Activated CD4-positive, alpha-beta T cell treated with anti-CD3 and anti-CD28 coated beads, Interleukin-2, amount 10 ng/mL, durations not matched to agents 24 days and 14 days (primary cell): ENCODE measurements around the gene STX8. TPM values are rescaled to one million over a fixed set of nuclear protein-coding genes. Genes with fewer than 3 reads are reported as not detected.
A peak's percentile ranks its signal among the peaks of the same experiment; 100 is the strongest.
"Not testable (repeated sequence)": the region's sequence is repeated elsewhere in the genome, so short reads cannot be mapped to it uniquely, and the experiment has no call there.

ENCODE experiments used
- DNase-seq: peaks from one replicate; pipeline ENCODE4 v3.0.0; 2022
- H3K27ac Mint-ChIP-seq: one replicate; pipeline ENCODE4 v1.8.0; 2022; ENCODE audit warnings: mild to moderate bottlenecking, mixed read lengths
- H3K27me3 Mint-ChIP-seq: one replicate; pipeline ENCODE4 v1.8.0; 2022; ENCODE audit warnings: mixed read lengths
- H3K36me3 Mint-ChIP-seq: one replicate; pipeline ENCODE4 v1.8.0; 2022; ENCODE audit warnings: low read depth, mild to moderate bottlenecking, mixed read lengths
- H3K4me1 Mint-ChIP-seq: one replicate; pipeline ENCODE4 v1.8.0; 2021; ENCODE audit warnings: mixed read lengths
- H3K4me3 Mint-ChIP-seq: one replicate; pipeline ENCODE4 v1.8.0; 2022; ENCODE audit warnings: mild to moderate bottlenecking, moderate library complexity, mixed read lengths
- H3K9me3 Mint-ChIP-seq: one replicate; pipeline ENCODE4 v1.8.0; 2021; ENCODE audit warnings: mixed read lengths
- intact Hi-C: fragments of 100-400 bp; cut with micrococcal nuclease; formaldehyde crosslinking; loops from one replicate; pipeline ENCODE4 v1.15.1; 2023
- total RNA-seq: library from RNA; stranded (reverse); gene quantifications from 2 replicates; pipeline ENCODE4 v1.2.3, GENCODE V29; 2022

STX8 gene
- total RNA-seq, 1 donor from 2014 or later: 45.9 TPM

DNA sequence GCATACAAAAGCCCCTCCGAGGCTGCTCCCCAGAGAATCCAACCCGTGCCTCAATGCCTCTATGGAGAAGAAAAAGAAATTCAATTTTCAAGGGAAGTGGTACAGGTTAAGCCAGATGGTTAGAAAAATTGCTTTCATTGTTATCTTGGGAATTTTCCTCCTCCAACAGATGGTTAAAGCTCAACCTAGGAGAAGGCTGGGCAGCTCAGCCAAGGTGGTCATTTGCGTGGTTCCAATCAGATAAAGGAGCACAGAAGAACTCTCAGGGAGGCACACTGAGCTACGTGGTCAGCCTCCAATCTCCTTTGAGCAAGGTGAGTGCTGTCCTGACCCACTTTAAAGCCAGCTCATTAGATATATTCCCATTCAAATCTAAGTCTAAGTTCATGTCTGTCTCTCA lies 106.7 kb downstream of the STX8 start:
- H3K36me3 Mint-ChIP-seq: peaks cover 2% of the 10 kb centered on the region
- H3K27me3 Mint-ChIP-seq: no peaks in the 10 kb centered on the region
- intact Hi-C loops: no loop called here
- H3K9me3 Mint-ChIP-seq: no peaks in the 10 kb centered on the region
- H3K27ac Mint-ChIP-seq: peak overlapping the region; percentile 35
- no peak overlapping the region for H3K4me3 Mint-ChIP-seq
- peaks cover 28% of the 10 kb centered on the region for H3K4me1 Mint-ChIP-seq
- no peak for DNase-seq

DNA sequence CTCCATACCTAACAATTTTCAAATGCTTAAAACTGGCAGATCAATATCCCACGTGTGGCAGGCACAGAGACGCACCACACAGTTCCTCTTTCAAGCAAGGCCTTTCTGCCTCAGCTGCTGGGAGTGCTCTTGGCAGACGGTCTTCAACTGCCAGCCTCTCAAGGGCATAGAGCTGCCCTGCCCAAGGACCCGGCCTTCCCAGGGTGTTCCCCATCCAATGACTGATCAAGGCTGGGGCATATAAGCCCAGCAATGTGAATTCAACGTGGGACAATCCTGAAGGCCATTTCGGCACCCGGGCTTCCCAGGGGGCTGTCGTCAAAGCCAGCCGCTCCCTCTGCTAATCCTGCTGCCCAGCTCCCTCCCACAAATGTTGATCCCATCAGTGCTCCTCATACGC lies 107.1 kb downstream of the STX8 start:
- Mint-ChIP-seq H3K4me1 (peaks cover 28% of the 10 kb centered on the region), H3K36me3 (peaks cover 2% of the 10 kb centered on the region), H3K27me3 (no peaks in the 10 kb centered on the region), H3K27ac (no peak overlapping the region), H3K9me3 (no peaks in the 10 kb centered on the region), H3K4me3 (no peak overlapping the region)
- DNase-seq: no peak
- intact Hi-C loops: no loop called here

DNA sequence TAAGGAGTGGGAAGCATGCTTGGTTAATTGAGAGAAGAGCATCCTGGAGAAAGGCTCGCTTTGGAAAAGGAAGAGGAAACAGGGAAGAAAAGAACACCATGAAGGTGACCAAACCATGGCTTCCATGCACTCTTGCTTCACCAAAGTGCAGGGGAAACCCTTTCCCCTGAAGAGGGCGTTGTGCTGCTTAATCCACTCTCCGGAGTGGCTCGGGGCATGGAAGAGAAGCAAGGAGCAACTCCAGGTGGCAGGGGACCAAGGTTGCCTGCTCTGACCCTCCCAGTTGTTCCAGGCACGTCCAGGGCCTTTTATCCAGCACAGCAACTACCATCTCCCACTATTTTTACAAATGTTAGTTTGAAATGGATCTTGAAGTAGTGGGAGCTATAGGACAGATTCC lies 108.1 kb downstream of the STX8 start:
- intact Hi-C loops: no loop called here
- H3K27ac Mint-ChIP-seq: no peak overlapping the region
- DNase-seq: no peak
- peaks cover 2% of the 10 kb centered on the region for H3K36me3 Mint-ChIP-seq
- H3K4me3 Mint-ChIP-seq: no peak overlapping the region
- H3K27me3 Mint-ChIP-seq: no peaks in the 10 kb centered on the region
- peaks cover 26% of the 10 kb centered on the region for H3K4me1 Mint-ChIP-seq
- no peaks in the 10 kb centered on the region for H3K9me3 Mint-ChIP-seq

GRCh38 chr17:9465210-9465921 lies 110.3 kb downstream of the STX8 start:
- Mint-ChIP-seq H3K4me3 (no peak overlapping the region), H3K27me3 (no peaks in the 10 kb centered on the region), H3K4me1 (peaks cover 20% of the 10 kb centered on the region), H3K27ac (no peak overlapping the region), H3K36me3 (peaks cover 2% of the 10 kb centered on the region), H3K9me3 (no peaks in the 10 kb centered on the region)
- no peak for DNase-seq
- intact Hi-C loops: no loop called here

- no peak overlapping the region for H3K4me3 Mint-ChIP-seq
- no peak overlapping the region for H3K27ac Mint-ChIP-seq
- peaks cover 6% of the 10 kb centered on the region for H3K9me3 Mint-ChIP-seq
- peaks cover 1% of the 10 kb centered on the region for H3K36me3 Mint-ChIP-seq
- DNase-seq: no peak
- H3K27me3 Mint-ChIP-seq: no peaks in the 10 kb centered on the region
- intact Hi-C loops: no loop called here
- no peaks in the 10 kb centered on the region for H3K4me1 Mint-ChIP-seq
Measured at GRCh38 chr17:9457005-9457404, 118.6 kb downstream of the STX8 start.

- Mint-ChIP-seq H3K36me3 (peaks cover 1% of the 10 kb centered on the region), H3K4me3 (no peak overlapping the region), H3K27ac (no peak overlapping the region), H3K9me3 (peaks cover 6% of the 10 kb centered on the region), H3K27me3 (no peaks in the 10 kb centered on the region), H3K4me1 (no peaks in the 10 kb centered on the region)
- intact Hi-C loops: no loop called here
- no peak for DNase-seq
Measured at GRCh38 chr17:9456330-9456729, 119.3 kb downstream of the STX8 start.

GRCh38 chr17:9451934-9452333 lies 123.7 kb downstream of the STX8 start:
- Mint-ChIP-seq H3K27me3 (no peaks in the 10 kb centered on the region), H3K4me1 (no peaks in the 10 kb centered on the region), H3K36me3 (no peaks in the 10 kb centered on the region), H3K27ac (no peak overlapping the region), H3K9me3 (no peaks in the 10 kb centered on the region), H3K4me3 (no peak overlapping the region)
- DNase-seq: no peak
- intact Hi-C loops: no loop called here

- H3K4me1 Mint-ChIP-seq, intact Hi-C loops, H3K27ac Mint-ChIP-seq, H3K4me3 Mint-ChIP-seq, H3K36me3 Mint-ChIP-seq, H3K27me3 Mint-ChIP-seq, H3K9me3 Mint-ChIP-seq, DNase-seq: not testable (repeated sequence)
Measured at GRCh38 chr17:9447298-9447697, 128.3 kb downstream of the STX8 start.

GRCh38 chr17:9446528-9446927 lies 129.1 kb downstream of the STX8 start:
- Mint-ChIP-seq H3K27ac (no peak overlapping the region), H3K4me1 (no peaks in the 10 kb centered on the region), H3K36me3 (peaks cover 1% of the 10 kb centered on the region), H3K9me3 (peaks cover 5% of the 10 kb centered on the region), H3K27me3 (no peaks in the 10 kb centered on the region), H3K4me3 (no peak overlapping the region)
- intact Hi-C loops: no loop called here
- DNase-seq: no peak

GRCh38 chr17:9445424-9445823 lies 130.2 kb downstream of the STX8 start:
- Mint-ChIP-seq H3K4me1 (no peaks in the 10 kb centered on the region), H3K4me3 (no peak overlapping the region), H3K27ac (no peak overlapping the region), H3K27me3 (no peaks in the 10 kb centered on the region), H3K36me3 (peaks cover 3% of the 10 kb centered on the region), H3K9me3 (peaks cover 5% of the 10 kb centered on the region)
- no peak for DNase-seq
- intact Hi-C loops: no loop called here

GRCh38 chr17:9444687-9445086 lies 130.9 kb downstream of the STX8 start:
- H3K27me3 Mint-ChIP-seq: no peaks in the 10 kb centered on the region
- H3K4me3 Mint-ChIP-seq: no peak overlapping the region
- no peaks in the 10 kb centered on the region for H3K4me1 Mint-ChIP-seq
- peaks cover 5% of the 10 kb centered on the region for H3K9me3 Mint-ChIP-seq
- intact Hi-C loops: no loop called here
- no peak overlapping the region for H3K27ac Mint-ChIP-seq
- DNase-seq: no peak
- H3K36me3 Mint-ChIP-seq: peaks cover 3% of the 10 kb centered on the region

- DNase-seq: no peak
- intact Hi-C loops: no loop called here
- Mint-ChIP-seq H3K27me3 (no peaks in the 10 kb centered on the region), H3K36me3 (peaks cover 3% of the 10 kb centered on the region), H3K4me1 (no peaks in the 10 kb centered on the region), H3K9me3 (peaks cover 5% of the 10 kb centered on the region), H3K27ac (no peak overlapping the region), H3K4me3 (no peak overlapping the region)
Measured at GRCh38 chr17:9443811-9444210, 131.8 kb downstream of the STX8 start.

DNA sequence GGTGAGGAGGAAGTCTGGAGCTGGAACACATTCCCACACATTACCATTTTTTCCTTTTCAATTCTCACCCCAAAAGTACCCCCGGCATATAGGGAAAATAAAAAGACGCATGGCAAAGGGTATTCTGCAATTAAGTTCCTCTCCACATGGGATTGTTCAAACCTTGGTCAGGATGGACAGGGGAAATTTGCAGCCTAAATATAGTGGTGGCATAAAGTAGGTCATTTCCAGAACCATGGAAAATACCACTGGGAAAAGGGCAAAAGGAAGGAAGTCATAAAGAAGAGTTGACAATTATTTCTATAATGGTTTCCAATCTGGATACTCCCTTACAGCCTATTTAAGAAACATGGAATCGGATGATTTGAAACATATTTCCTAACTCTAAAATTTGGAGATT lies 135.8 kb downstream of the STX8 start:
- Mint-ChIP-seq H3K4me3 (no peak overlapping the region), H3K27ac (no peak overlapping the region), H3K27me3 (no peaks in the 10 kb centered on the region), H3K9me3 (peaks cover 5% of the 10 kb centered on the region), H3K36me3 (peaks cover 3% of the 10 kb centered on the region), H3K4me1 (no peaks in the 10 kb centered on the region)
- DNase-seq: no peak
- intact Hi-C loops: no loop called here

DNA sequence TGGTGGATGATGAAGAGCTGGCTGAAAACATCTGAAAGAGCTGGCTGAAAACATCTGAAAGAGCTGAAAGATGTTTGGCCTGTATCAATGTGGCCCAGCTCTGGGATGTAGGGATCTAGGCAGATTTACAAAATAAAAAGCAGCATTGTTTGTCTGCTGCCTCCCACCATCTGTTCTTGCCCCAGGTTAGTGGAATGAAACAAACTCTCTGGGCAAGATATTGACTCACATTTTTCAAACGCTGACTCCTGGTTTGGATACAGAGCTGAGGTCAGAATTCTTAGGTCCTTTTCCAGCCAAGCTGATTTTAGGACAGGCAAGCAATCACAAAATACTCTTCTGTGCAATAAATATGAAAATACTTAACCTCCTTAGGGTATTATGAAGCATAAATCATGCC lies 139.0 kb downstream of the STX8 start:
- intact Hi-C loops: no loop called here
- peaks cover 2% of the 10 kb centered on the region for H3K36me3 Mint-ChIP-seq
- H3K4me3 Mint-ChIP-seq: no peak overlapping the region

GRCh38 chr17:9435165-9435564 lies 140.5 kb downstream of the STX8 start:
- Mint-ChIP-seq H3K27ac (no peak overlapping the region), H3K4me3 (no peak overlapping the region), H3K9me3 (no peaks in the 10 kb centered on the region), H3K4me1 (peaks cover 11% of the 10 kb centered on the region), H3K36me3 (no peaks in the 10 kb centered on the region), H3K27me3 (no peaks in the 10 kb centered on the region)
- DNase-seq: no peak
- intact Hi-C loops: no loop called here

More for the DNA sequence above, 139.0 kb downstream of the STX8 start:
- Mint-ChIP-seq H3K27ac (no peak overlapping the region), H3K9me3 (no peaks in the 10 kb centered on the region), H3K27me3 (no peaks in the 10 kb centered on the region), H3K4me1 (peaks cover 11% of the 10 kb centered on the region)
- DNase-seq: no peak
